ENCODE results near the gene ACVRL1.

ACVRL1 gene

DNA sequence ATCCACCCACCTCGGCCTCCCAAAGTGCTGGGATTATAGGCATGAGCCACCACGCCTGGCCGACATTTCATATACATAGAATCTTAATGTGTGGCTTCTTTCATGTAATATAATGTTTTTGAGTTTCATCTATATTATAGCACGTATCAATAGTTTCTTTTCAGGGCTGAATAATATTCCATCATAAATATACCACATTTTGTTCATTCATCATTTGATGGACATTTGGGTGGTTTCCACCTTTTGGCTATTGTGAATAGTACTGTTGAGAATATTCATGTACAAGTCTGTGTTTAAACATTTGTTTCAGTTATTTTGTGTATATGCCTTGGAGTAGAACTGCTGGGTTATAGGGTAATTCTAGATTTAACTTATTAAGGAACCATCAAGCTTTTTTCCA is 56.2 kb downstream of the ACVRL1 start:
- TF ChIP-seq ARNTL (CRISPR knock-in tag; IDR thresholded peaks at IDR 0.05; ENCODE audit: borderline replicate concordance, low read depth) (no peak), PPARA (CRISPR knock-in tag; IDR thresholded peaks at IDR 0.05; ENCODE audit: borderline replicate concordance) (no peak), SNAI2 (CRISPR knock-in tag; IDR thresholded peaks at IDR 0.05) (no peak)
- TF ChIP-seq, protein P1, sequence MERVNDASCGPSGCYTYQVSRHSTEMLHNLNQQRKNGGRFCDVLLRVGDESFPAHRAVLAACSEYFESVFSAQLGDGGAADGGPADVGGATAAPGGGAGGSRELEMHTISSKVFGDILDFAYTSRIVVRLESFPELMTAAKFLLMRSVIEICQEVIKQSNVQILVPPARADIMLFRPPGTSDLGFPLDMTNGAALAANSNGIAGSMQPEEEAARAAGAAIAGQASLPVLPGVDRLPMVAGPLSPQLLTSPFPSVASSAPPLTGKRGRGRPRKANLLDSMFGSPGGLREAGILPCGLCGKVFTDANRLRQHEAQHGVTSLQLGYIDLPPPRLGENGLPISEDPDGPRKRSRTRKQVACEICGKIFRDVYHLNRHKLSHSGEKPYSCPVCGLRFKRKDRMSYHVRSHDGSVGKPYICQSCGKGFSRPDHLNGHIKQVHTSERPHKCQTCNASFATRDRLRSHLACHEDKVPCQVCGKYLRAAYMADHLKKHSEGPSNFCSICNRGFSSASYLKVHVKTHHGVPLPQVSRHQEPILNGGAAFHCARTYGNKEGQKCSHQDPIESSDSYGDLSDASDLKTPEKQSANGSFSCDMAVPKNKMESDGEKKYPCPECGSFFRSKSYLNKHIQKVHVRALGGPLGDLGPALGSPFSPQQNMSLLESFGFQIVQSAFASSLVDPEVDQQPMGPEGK (CRISPR knock-in tag; IDR thresholded peaks at IDR 0.05; ENCODE audit: borderline replicate concordance): no peak
- ATAC-seq: no peak

DNA sequence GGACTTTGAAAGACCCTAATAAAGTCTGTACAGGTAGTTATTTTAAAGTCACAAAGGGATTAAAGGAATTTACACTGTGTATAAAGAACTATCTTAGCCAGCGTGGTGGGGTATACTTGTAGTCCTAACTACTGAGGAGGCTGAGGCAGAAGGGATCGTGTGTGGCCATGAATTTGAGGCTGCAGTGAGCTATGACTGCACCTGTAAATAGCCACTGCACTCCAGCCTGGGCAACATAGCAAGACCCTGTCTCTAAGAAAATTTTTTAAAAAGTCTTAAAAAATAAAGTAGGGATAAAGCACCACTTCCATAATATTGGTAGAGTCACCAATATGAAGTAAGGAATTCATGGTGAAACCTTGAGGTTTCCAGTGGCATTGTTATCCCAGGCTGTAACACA is 62.3 kb downstream of the ACVRL1 start:
- no peak for ATAC-seq
- no peak for TF ChIP-seq PPARA (CRISPR knock-in tag; IDR thresholded peaks at IDR 0.05; ENCODE audit: borderline replicate concordance)
- TF ChIP-seq, protein P2, sequence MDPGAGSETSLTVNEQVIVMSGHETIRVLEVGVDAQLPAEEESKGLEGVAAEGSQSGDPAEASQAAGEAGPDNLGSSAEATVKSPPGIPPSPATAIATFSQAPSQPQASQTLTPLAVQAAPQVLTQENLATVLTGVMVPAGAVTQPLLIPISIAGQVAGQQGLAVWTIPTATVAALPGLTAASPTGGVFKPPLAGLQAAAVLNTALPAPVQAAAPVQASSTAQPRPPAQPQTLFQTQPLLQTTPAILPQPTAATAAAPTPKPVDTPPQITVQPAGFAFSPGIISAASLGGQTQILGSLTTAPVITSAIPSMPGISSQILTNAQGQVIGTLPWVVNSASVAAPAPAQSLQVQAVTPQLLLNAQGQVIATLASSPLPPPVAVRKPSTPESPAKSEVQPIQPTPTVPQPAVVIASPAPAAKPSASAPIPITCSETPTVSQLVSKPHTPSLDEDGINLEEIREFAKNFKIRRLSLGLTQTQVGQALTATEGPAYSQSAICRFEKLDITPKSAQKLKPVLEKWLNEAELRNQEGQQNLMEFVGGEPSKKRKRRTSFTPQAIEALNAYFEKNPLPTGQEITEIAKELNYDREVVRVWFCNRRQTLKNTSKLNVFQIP (CRISPR knock-in tag; IDR thresholded peaks at IDR 0.05; ENCODE audit: borderline replicate concordance, low read depth): no peak
- TF ChIP-seq, protein P3, sequence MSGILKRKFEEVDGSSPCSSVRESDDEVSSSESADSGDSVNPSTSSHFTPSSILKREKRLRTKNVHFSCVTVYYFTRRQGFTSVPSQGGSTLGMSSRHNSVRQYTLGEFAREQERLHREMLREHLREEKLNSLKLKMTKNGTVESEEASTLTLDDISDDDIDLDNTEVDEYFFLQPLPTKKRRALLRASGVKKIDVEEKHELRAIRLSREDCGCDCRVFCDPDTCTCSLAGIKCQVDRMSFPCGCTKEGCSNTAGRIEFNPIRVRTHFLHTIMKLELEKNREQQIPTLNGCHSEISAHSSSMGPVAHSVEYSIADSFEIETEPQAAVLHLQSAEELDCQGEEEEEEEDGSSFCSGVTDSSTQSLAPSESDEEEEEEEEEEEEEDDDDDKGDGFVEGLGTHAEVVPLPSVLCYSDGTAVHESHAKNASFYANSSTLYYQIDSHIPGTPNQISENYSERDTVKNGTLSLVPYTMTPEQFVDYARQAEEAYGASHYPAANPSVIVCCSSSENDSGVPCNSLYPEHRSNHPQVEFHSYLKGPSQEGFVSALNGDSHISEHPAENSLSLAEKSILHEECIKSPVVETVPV (CRISPR knock-in tag; IDR thresholded peaks at IDR 0.05): no peak
- no peak for TF ChIP-seq ISL1 (CRISPR knock-in tag; IDR thresholded peaks at IDR 0.05)
- TF ChIP-seq RARB (CRISPR knock-in tag; IDR thresholded peaks at IDR 0.05): no peak
- TF ChIP-seq OSR1 (CRISPR knock-in tag; IDR thresholded peaks at IDR 0.05): no peak
- no peak for TF ChIP-seq ESRRG (CRISPR knock-in tag; IDR thresholded peaks at IDR 0.05)
- TF ChIP-seq GLIS3 (CRISPR knock-in tag; IDR thresholded peaks at IDR 0.05): no peak
- no peak for TF ChIP-seq ZFP3 (CRISPR knock-in tag; IDR thresholded peaks at IDR 0.05)
- TF ChIP-seq ZC3H10 (CRISPR knock-in tag; IDR thresholded peaks at IDR 0.05): no peak
- no peak for TF ChIP-seq TOX (CRISPR knock-in tag; IDR thresholded peaks at IDR 0.05; ENCODE audit: borderline replicate concordance)
- TF ChIP-seq, protein P4, sequence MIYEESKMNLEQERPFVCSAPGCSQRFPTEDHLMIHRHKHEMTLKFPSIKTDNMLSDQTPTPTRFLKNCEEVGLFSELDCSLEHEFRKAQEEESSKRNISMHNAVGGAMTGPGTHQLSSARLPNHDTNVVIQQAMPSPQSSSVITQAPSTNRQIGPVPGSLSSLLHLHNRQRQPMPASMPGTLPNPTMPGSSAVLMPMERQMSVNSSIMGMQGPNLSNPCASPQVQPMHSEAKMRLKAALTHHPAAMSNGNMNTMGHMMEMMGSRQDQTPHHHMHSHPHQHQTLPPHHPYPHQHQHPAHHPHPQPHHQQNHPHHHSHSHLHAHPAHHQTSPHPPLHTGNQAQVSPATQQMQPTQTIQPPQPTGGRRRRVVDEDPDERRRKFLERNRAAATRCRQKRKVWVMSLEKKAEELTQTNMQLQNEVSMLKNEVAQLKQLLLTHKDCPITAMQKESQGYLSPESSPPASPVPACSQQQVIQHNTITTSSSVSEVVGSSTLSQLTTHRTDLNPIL (CRISPR knock-in tag; IDR thresholded peaks at IDR 0.05; ENCODE audit: low read depth): no peak
- no peak for TF ChIP-seq TCF4 (CRISPR knock-in tag; IDR thresholded peaks at IDR 0.05; ENCODE audit: borderline replicate concordance)
- TF ChIP-seq CSDC2 (CRISPR knock-in tag; IDR thresholded peaks at IDR 0.05): no peak
- no peak for TF ChIP-seq ZFP30 (CRISPR knock-in tag; IDR thresholded peaks at IDR 0.05)

DNA sequence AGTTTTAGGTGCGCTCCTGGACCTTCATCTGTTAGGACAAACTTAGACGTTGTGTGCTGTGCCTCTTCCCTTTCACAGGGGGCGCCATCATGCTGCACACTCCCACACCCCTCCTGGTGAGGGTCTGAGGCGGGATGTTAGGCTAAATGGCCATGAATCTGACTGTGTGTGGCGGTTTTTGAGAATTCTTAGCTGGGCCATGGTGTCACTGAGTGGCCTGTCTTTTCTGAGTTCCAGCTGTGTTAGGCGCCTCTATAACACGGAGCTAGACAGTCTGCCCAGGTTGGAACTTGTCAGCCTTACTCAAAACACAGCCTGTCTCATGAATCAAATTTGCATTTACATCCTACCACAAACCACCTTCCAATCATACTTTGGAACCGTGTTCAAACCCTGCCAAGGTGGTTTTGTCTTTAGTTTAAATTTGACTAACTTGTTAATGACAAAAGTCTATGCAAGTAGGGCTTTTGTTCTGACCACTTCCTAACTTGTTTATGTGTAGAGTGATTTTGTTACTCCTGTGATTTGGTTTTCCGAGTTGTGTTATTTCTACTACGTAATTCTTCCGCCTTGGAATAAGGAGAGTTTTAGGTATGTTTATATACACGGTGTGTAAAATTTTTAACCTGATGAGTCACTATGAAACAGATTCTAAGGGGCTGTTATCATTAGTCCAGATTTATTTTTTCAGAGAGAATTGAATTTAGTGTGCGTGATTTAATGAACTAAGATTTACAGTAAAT is 63.8 kb downstream of the ACVRL1 start:
- no peak for TF ChIP-seq TCF4 (CRISPR knock-in tag; IDR thresholded peaks at IDR 0.05; ENCODE audit: borderline replicate concordance)
- TF ChIP-seq, protein P3 (CRISPR knock-in tag; IDR thresholded peaks at IDR 0.05): no peak
- TF ChIP-seq ISL1 (CRISPR knock-in tag; IDR thresholded peaks at IDR 0.05): peak; percentile 39; the same call in 1 of the 2 replicates
- TF ChIP-seq, protein P1 (CRISPR knock-in tag; IDR thresholded peaks at IDR 0.05; ENCODE audit: borderline replicate concordance): no peak
- TF ChIP-seq OSR1 (CRISPR knock-in tag; IDR thresholded peaks at IDR 0.05): no peak
- peak; percentile 74 for ATAC-seq
